NCI-H2227 (cell line): ENCODE measurements around the gene PLA2G6.
A peak's percentile ranks its signal among the peaks of the same experiment; 100 is the strongest.
"Not testable (repeated sequence)": the region's sequence is repeated elsewhere in the genome, so short reads cannot be mapped to it uniquely, and the experiment has no call there.

Source experiments
- DNase-seq: peaks from one replicate; lab custom pipeline; 2025; ENCODE audit not compliant: unreplicated experiment; lab: John Stamatoyannopoulos, UW

PLA2G6 gene

GRCh38 chr22:38135133-38135706 is 46.4 kb downstream of the PLA2G6 start:
- no peak for DNase-seq

DNA sequence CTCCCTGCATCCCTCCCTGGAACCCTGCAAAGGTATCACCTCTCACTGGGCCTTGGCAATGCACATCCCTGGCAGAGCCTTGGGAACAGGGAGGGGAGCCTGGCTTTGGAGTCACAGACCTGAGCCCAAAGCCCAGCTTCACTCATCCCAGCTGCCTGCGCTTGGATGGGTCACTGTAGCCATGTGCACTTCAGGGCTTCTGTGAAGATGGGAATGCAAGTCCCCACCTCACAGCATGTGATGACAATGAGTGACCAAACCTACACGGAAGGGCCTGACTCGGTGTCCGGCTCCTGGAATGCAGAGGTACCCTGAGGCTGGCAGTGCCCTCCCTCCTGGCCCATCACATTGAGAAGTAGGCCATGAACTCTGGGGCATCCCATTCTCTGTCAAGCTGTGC is 48.3 kb downstream of the PLA2G6 start:
- DNase-seq: no peak

DNA sequence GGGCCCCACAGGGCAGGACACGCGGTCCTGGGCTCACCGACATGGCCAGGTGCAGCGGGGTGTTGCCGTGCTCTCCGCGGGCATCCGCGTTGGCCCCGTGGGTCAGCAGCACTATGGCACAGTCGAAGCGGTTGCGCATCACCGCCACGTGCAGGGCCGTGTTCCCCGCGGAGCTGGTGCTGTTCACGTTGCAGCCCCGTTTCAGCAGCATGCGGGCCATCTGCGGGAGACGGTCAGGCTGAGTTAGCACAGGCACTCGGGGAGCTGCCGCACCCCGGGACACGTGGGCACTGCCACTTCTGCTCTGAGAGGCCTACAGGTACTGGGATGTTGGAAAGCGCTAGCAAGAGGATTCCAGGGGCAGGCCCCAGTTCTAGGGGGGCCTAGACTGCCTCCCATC is 48.8 kb downstream of the PLA2G6 start:
- no peak for DNase-seq

- no peak for DNase-seq
Observed at GRCh38 chr22:38132136-38132535, 49.5 kb downstream of the PLA2G6 start.

- DNase-seq: no peak
Observed at GRCh38 chr22:38131399-38131798, 50.2 kb downstream of the PLA2G6 start.

GRCh38 chr22:38129856-38130255 is 51.8 kb downstream of the PLA2G6 start:
- DNase-seq: no peak

DNA sequence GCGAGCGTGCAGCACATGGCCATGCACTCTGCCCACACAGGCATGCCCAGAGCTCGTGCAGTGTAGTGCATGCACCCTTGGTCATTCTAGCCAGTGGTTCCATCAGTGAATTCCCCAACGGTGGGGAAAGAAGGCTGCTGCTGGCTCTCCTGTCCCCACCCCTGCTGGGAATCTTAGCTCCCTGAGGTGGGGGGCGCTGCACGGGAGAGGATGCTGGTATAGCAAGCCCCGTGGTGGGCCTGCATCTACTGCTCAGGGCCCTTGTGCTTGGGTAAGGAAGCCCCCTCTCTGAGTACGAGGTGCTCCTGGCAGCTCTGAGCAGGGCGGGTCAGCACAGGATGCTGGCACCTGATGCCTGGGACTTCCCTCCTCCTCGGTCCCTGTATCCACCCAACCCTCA is 52.6 kb downstream of the PLA2G6 start:
- no peak for DNase-seq

GRCh38 chr22:38127869-38128268 is 53.8 kb downstream of the PLA2G6 start:
- no peak for DNase-seq

GRCh38 chr22:38126928-38127668 is 54.5 kb downstream of the PLA2G6 start:
- no peak for DNase-seq

DNA sequence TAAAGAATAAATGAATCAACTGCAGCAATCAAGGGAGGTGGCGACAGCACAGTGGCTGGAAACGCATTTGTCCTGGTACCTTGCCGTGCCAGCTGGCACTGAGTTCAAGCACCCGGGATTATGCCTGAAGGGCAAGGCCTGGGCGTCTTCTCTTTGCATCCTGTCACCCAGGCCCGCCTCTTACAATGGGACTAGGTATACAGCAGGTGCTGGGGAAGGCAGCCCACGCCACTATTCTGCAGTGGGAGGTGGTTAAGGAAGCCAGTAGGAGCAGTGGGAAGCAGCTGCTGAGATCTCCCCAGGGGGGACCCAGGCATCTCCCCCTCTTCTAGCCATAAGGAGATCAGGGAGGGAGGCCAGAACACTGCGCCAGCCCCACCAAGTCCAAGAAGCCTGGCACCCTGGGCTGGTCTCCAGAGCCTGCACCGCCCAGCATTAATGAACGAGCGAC is 55.9 kb downstream of the PLA2G6 start:
- no peak for DNase-seq

DNA sequence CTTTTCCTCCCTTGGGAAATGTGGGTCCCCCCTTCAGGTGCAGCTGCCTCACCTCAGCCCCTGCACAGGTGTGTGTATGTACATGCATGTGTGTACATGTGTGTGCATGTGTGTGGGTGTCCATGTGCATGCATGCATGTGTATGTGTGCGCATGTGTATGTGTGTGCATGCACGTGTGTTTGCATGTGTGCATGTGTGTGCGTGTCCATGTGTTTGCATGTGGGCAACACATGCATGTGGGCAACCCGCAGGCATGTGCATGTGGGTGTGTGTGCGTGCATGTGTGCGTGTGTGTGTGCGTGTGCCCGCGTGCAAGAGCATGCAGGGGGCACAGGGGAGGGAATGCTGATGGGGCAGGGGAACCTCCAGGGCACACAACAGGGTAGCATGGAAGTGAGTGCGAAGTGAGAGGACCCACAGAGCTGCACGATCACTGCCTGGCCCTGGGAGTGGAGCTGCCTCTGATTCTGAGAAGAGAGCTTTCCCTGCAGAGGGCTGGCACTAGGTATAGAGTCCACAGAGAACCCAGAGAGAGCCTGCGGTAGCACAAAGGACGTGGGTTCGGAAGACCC is 56.5 kb downstream of the PLA2G6 start:
- no peak for DNase-seq

GRCh38 chr22:38124236-38124974 is 57.2 kb downstream of the PLA2G6 start:
- DNase-seq: no peak

DNA sequence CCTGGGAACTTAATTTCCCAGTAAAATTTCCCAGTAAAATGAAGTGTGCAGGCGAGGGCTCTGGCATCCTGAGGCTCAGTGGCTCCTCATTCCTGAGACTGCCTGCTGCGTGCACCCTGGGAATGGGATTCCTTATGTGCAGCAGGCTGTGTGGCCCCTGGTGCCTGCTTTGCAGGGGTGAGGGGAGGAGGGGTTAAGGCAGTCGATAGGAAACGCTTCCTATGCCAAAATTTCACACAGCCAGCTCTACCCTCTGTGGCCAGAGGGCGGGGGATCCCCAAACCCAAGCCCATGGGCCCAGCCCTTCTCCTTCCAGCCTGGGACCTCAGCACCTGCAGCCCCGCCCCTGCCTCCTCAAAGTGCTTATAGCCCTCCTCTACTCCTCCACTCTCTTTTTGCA is 59.0 kb downstream of the PLA2G6 start:
- no peak for DNase-seq

- DNase-seq: no peak
Observed at GRCh38 chr22:38120359-38121110, 61.1 kb downstream of the PLA2G6 start.

- DNase-seq: not testable (repeated sequence)
Observed at GRCh38 chr22:38118747-38119146, 62.9 kb downstream of the PLA2G6 start.

DNA sequence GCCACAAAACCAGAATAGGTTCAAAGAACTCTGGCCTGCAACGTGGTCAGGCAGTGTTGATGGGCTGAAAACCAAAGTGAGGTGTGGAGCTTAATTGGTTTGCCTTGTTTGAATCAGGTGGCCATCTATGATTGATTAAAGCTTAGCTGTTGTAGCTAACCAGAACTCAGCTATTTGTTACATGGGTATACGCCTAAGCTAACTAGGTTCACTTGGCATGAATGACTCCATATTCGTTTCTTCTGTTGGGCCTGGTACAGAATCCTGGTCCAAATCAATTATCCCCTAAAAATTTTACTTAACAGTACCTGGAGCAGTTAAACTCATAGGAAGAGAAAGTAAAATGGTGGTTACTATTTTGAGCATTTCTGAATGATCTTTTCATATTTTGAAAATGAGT is 63.4 kb downstream of the PLA2G6 start:
- no peak for DNase-seq

DNA sequence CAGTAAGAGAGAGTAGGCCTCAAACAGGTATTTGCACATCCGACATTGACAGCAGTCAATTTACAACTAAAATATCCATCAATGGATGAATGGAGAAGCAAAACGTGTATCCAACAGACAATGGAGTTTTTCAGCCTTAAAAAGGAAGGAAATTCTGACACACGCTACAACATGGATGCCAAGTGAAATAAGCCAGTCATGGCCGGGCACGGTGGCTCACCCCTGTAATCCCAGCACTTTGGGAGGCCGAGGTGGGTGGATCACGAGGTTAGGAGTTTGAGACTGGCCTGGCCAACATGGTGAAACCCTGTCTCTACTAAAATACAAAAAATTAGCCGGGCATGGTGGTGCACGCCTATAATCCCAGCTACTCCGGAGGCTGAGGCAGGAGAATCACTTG is 64.1 kb downstream of the PLA2G6 start:
- DNase-seq: not testable (repeated sequence)

DNA sequence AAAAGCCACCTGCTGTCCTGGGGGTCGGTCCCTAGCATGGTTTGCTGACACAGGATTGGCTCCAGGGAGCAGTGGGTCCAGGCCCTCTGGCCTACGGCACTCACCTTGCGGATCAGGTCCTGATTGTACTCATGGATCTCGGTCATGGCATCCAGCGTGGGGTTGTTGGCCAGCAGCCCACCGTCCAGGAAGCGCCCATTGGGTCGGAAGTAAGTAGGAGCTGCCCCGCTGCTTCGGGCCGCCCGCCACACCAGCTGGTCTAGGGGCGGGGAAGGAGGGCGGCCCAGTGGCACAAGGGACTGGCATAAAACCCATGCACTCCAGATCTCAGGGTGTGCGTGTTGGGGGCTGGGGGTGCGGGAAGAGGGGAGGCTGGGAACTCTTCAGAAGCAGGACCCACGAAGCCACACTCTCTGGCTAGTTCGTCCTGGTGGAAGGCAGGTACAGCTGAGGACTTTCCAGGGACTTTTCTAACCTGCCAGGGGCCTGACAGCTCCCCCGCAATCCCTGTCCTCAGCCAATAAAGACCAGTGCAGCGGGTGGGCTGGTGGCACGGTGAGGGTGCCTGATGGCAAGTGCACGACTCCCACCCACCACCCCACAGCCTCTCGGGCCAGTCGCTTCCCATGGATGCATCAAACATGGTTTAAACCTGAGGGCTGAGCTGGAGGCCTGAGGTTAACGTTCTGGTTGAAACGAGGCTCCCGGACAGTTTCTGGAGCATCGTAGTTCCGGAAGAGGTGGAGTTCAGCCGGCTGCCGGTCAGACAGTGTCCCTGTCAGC is 66.0 kb downstream of the PLA2G6 start:
- DNase-seq: no peak

- DNase-seq: peak; percentile 17
Observed at GRCh38 chr22:38114484-38115398, 66.9 kb downstream of the PLA2G6 start.
